Peyer's patch (tissue), 4 donors: ENCODE data around the gene EOLA2. TPM values are rescaled to one million over a fixed set of nuclear protein-coding genes. Genes with fewer than 3 reads are reported as not detected.

Source experiments
- DNase-seq, 3 donors: peaks; one replicate each; pipeline ENCODE4 v3.0.0-alpha.2; 2017 to 2019
- H3K27ac ChIP-seq, 4 donors: fragments of 200-600 bp; sonication (generic); one replicate each; pipeline ENCODE4 v1.5.1; 2016 to 2019
- H3K27me3 ChIP-seq, 2 donors: fragments of 200-600 bp; sonication (generic); one replicate each; pipeline ENCODE4 v1.5.1; 2019
- H3K36me3 ChIP-seq, 3 donors: fragments of 200-600 bp; sonication (generic); one replicate each; pipeline ENCODE4 v1.5.1; 2016 to 2019
- H3K4me1 ChIP-seq, 4 donors: fragments of 200-600 bp; sonication (generic); one replicate each; pipeline ENCODE4 v1.5.1; 2016 to 2019
- H3K4me3 ChIP-seq, 4 donors: fragments of 200-600 bp; sonication (generic); 1 replicate in 3 of 4; 2 replicates in 1 of 4; pipeline ENCODE4 v1.5.1; 2016 to 2019; ENCODE audit warnings: mild to moderate bottlenecking in 1 of 4
- H3K9me3 ChIP-seq, 4 donors: fragments of 200-600 bp; sonication (generic); one replicate each; pipeline ENCODE4 v1.5.1; 2016 to 2019; ENCODE audit warnings: mild to moderate bottlenecking in 1 of 4
- CTCF ChIP-seq, 6 experiments: fragments of 450-650 bp in 4 of 6; fragments of 200-600 bp in 2 of 6; sonication (generic) in 1 of 6; IDR thresholded peaks; one replicate each; pipeline ENCODE4 v1.5.1; 2017 to 2019; ENCODE audit warnings: antibody characterized with exemption in 6 of 6, mild to moderate bottlenecking in 3 of 6, moderate library complexity in 1 of 6
- POLR2A ChIP-seq, 2 donors: fragments of 450-650 bp; IDR thresholded peaks; one replicate each; pipeline ENCODE4 v1.5.1; 2017; ENCODE audit warnings: antibody characterized with exemption in 2 of 2, mild to moderate bottlenecking in 2 of 2, moderate library complexity in 2 of 2
- total RNA-seq, 4 donors: library from RNA; depleted of rRNA; stranded (reverse); fragments of >200 nt; gene quantifications; one replicate each; pipeline ENCODE4 v1.1.0, GENCODE V29; 2016

Gene EOLA2
- total RNA-seq, 4 donors from 2014 or later, result 24.5 to 39.6 (median 29.7) TPM

- Histone ChIP-seq H3K36me3 (no peaks in the 10 kb centered on the region), H3K27ac (no peak overlapping the region), H3K9me3 (no peaks in the 10 kb centered on the region), H3K4me3 (no peak overlapping the region), H3K27me3 (no peaks in the 10 kb centered on the region), H3K4me1 (no peaks in the 10 kb centered on the region)
- DNase-seq, result peak in 2 of 3 donors; percentile 20 to 64
- TF ChIP-seq POLR2A (IDR thresholded peaks at IDR 0.05) (no peak), CTCF (IDR thresholded peaks at IDR 0.05) (peak in 5 of 6 experiments; percentile 21 to 62 (median 57))
Observed at GRCh38 chrX:149962859-149963757, 24.8 kb upstream of the EOLA2 start.

- H3K27ac ChIP-seq, result no peak overlapping the region
- H3K27me3 ChIP-seq, result no peaks in the 10 kb centered on the region
- no peaks in the 10 kb centered on the region for H3K36me3 ChIP-seq
- H3K4me3 ChIP-seq, result no peak overlapping the region
- no peak for DNase-seq
- no peak for TF ChIP-seq POLR2A (IDR thresholded peaks at IDR 0.05)
- no peak for TF ChIP-seq CTCF (IDR thresholded peaks at IDR 0.05)
- no peaks in the 10 kb centered on the region for H3K4me1 ChIP-seq
- no peaks in the 10 kb centered on the region for H3K9me3 ChIP-seq
Observed at GRCh38 chrX:149962010-149962409, 23.7 kb upstream of the EOLA2 start.

- Histone ChIP-seq H3K27ac (no peak overlapping the region), H3K36me3 (no peaks in the 10 kb centered on the region), H3K27me3 (no peaks in the 10 kb centered on the region), H3K4me3 (no peak overlapping the region), H3K4me1 (no peaks in the 10 kb centered on the region), H3K9me3 (no peaks in the 10 kb centered on the region)
- DNase-seq, result no peak
- no peak for TF ChIP-seq POLR2A (IDR thresholded peaks at IDR 0.05)
- no peak for TF ChIP-seq CTCF (IDR thresholded peaks at IDR 0.05)
Observed at GRCh38 chrX:149961572-149961971, 23.3 kb upstream of the EOLA2 start.

GRCh38 chrX:149950681-149951080 is 12.4 kb upstream of the EOLA2 start:
- H3K36me3 ChIP-seq, result no peaks in the 10 kb centered on the region
- TF ChIP-seq POLR2A (IDR thresholded peaks at IDR 0.05), result no peak
- peak in 4 of 6 experiments; percentile 25 to 41 (median 34) for TF ChIP-seq CTCF (IDR thresholded peaks at IDR 0.05)
- no peaks in the 10 kb centered on the region for H3K4me1 ChIP-seq
- H3K27ac ChIP-seq, result no peak overlapping the region
- H3K4me3 ChIP-seq, result no peak overlapping the region
- H3K9me3 ChIP-seq, result no peaks in the 10 kb centered on the region
- no peak for DNase-seq
- no peaks in the 10 kb centered on the region for H3K27me3 ChIP-seq

GRCh38 chrX:149949743-149950436 is 11.6 kb upstream of the EOLA2 start:
- Histone ChIP-seq H3K27ac (no peak overlapping the region), H3K4me3 (no peak overlapping the region)

More at GRCh38 chrX:149949743-149950436, 11.6 kb upstream of the EOLA2 start:
- H3K36me3 ChIP-seq, result no peaks in the 10 kb centered on the region
- no peaks in the 10 kb centered on the region for H3K27me3 ChIP-seq
- no peak for DNase-seq
- H3K9me3 ChIP-seq, result no peaks in the 10 kb centered on the region
- no peaks in the 10 kb centered on the region for H3K4me1 ChIP-seq
- no peak for TF ChIP-seq POLR2A (IDR thresholded peaks at IDR 0.05)
- TF ChIP-seq CTCF (IDR thresholded peaks at IDR 0.05), result no peak
